ENCODE results near the gene ZNF800. TPM values are rescaled to one million over a fixed set of nuclear protein-coding genes. Genes with fewer than 3 reads are reported as not detected.

ZNF800 gene
- total and polyA plus RNA-seq, 4 donors = 4.8 to 15.2 (median 12.8) TPM

GRCh38 chr7:127366680-127367079, 25.8 kb downstream of the ZNF800 start:
- H3K27me3 ChIP-seq (ENCODE audit: control insufficient read depth in 4 of 4, insufficient read depth in 4 of 4, low read length in 3 of 4) = no peaks in the 10 kb centered on the region
- no peaks in the 10 kb centered on the region for H3K9me3 ChIP-seq (ENCODE audit: control insufficient read depth in 4 of 4, low read length in 3 of 4)
- no peak for DNase-seq (ENCODE audit: low spot score)
- H3K4me1 ChIP-seq (ENCODE audit: control insufficient read depth in 4 of 4, insufficient read depth in 4 of 4, low read length in 3 of 4) = no peaks in the 10 kb centered on the region
- no peak for TF ChIP-seq NR2F2 (IDR thresholded peaks at IDR 0.05)
- no peak for TF ChIP-seq MAX (IDR thresholded peaks at IDR 0.05)
- no peak for TF ChIP-seq CTCF (IDR thresholded peaks at IDR 0.05; ENCODE audit: low read depth, low read length, missing input control)
- peaks cover 0 to 4% (median 0%) of the 10 kb centered on the region in 4 donors for H3K36me3 ChIP-seq (ENCODE audit: control insufficient read depth in 4 of 4, insufficient read depth in 3 of 4, low read depth in 1 of 4, low read length in 3 of 4)
- H3K9ac ChIP-seq (ENCODE audit: low read depth in 1 of 2, low read length in 2 of 2) = no peak overlapping the region
- H3K27ac ChIP-seq (ENCODE audit: low read depth in 1 of 2, low read length in 2 of 2) = no peak overlapping the region
- H3K4me3 ChIP-seq (ENCODE audit: low read depth in 1 of 3, low read length in 3 of 3) = no peak overlapping the region
- 98% methylated on average over 2 of the region's 2 CpGs for WGBS

GRCh38 chr7:127365957-127366315, 26.6 kb downstream of the ZNF800 start:
- 96% methylated on average over 2 of the region's 2 CpGs for WGBS
- TF ChIP-seq YY1 (IDR thresholded peaks at IDR 0.05) (no peak), HNF4G (IDR thresholded peaks at IDR 0.05) (no peak), JUND (IDR thresholded peaks at IDR 0.05) (no peak), GABPA (IDR thresholded peaks at IDR 0.05 in 1 of 2, conservative IDR thresholded peaks at IDR 0.05 in 1 of 2) (no peak), SP1 (IDR thresholded peaks at IDR 0.05) (no peak), RXRA (IDR thresholded peaks at IDR 0.05) (no peak), REST (IDR thresholded peaks at IDR 0.05) (no peak), FOXA2 (IDR thresholded peaks at IDR 0.05) (no peak), CTCF (IDR thresholded peaks at IDR 0.05; ENCODE audit: low read depth, low read length, missing input control) (no peak), ZBTB33 (IDR thresholded peaks at IDR 0.05) (no peak)
- no peaks in the 10 kb centered on the region for H3K4me1 ChIP-seq (ENCODE audit: control insufficient read depth in 4 of 4, insufficient read depth in 4 of 4, low read length in 3 of 4)

More at GRCh38 chr7:127365957-127366315, 26.6 kb downstream of the ZNF800 start:
- no peak for DNase-seq (ENCODE audit: low spot score)
- Histone ChIP-seq H3K4me3 (ENCODE audit: low read depth in 1 of 3, low read length in 3 of 3) (no peak overlapping the region), H3K27me3 (ENCODE audit: control insufficient read depth in 4 of 4, insufficient read depth in 4 of 4, low read length in 3 of 4) (no peaks in the 10 kb centered on the region), H3K27ac (ENCODE audit: low read depth in 1 of 2, low read length in 2 of 2) (no peak overlapping the region), H3K9me3 (ENCODE audit: control insufficient read depth in 4 of 4, low read length in 3 of 4) (no peaks in the 10 kb centered on the region), H3K9ac (ENCODE audit: low read depth in 1 of 2, low read length in 2 of 2) (no peak overlapping the region), H3K36me3 (ENCODE audit: control insufficient read depth in 4 of 4, insufficient read depth in 3 of 4, low read depth in 1 of 4, low read length in 3 of 4) (peaks cover 0 to 7% (median 5%) of the 10 kb centered on the region in 4 donors)

Measured in liver (tissue), 9 donors.